SK-N-MC (cell line): ENCODE data around the gene PARP9.
"Not testable (repeated sequence)": the region's sequence is repeated elsewhere in the genome, so short reads cannot be mapped to it uniquely, and the experiment has no call there.

Experiments
- DNase-seq: peaks from one replicate; pipeline ENCODE4 v3.0.0-alpha.2; 2011; ENCODE audit warnings: low read depth, low spot score
- H3K27ac ChIP-seq: fragments of 200-600 bp; sonication (generic); 2 replicates; pipeline ENCODE4 v1.5.1; 2016; ENCODE audit warnings: mixed run types
- H3K36me3 ChIP-seq: fragments of 200-600 bp; sonication (generic); 2 replicates; pipeline ENCODE4 v1.6.1; 2017; ENCODE audit warnings: antibody characterized with exemption, low read length, mixed read lengths; ENCODE audit not compliant: insufficient read depth
- H3K4me3 ChIP-seq: fragments of 200-600 bp; sonication (generic); 2 replicates; pipeline ENCODE4 v1.5.1; 2016
- H3K9ac ChIP-seq: fragments of 200-600 bp; sonication (generic); 2 replicates; pipeline ENCODE4 v1.8.0; 2017; ENCODE audit warnings: mixed run types, mixed read lengths; ENCODE audit not compliant: insufficient read length
- H3K9me3 ChIP-seq: fragments of 200-600 bp; sonication (generic); 2 replicates; pipeline ENCODE4 v1.6.1; 2017; ENCODE audit warnings: low read depth, mild to moderate bottlenecking, antibody characterized with exemption, low read length, moderate library complexity, mixed read lengths
- EZH2 ChIP-seq: fragments of 200-600 bp; sonication (generic); IDR thresholded peaks from one replicate; pipeline ENCODE4 v1.6.1; 2017; ENCODE audit warnings: antibody characterized with exemption
- FOXP2 ChIP-seq: optimal IDR thresholded peaks from 2 replicates; pipeline ENCODE3; 2011; ENCODE audit warnings: mild to moderate bottlenecking, moderate library complexity; ENCODE audit not compliant: insufficient read depth; ENCODE audit errors: extremely low read length, control extremely low read depth
- POLR2AphosphoS5 ChIP-seq: IDR thresholded peaks from 2 replicates; pipeline ENCODE4 v1.6.1; 2012; ENCODE audit warnings: mild to moderate bottlenecking, low read depth, low read length, borderline replicate concordance

PARP9 gene

DNA sequence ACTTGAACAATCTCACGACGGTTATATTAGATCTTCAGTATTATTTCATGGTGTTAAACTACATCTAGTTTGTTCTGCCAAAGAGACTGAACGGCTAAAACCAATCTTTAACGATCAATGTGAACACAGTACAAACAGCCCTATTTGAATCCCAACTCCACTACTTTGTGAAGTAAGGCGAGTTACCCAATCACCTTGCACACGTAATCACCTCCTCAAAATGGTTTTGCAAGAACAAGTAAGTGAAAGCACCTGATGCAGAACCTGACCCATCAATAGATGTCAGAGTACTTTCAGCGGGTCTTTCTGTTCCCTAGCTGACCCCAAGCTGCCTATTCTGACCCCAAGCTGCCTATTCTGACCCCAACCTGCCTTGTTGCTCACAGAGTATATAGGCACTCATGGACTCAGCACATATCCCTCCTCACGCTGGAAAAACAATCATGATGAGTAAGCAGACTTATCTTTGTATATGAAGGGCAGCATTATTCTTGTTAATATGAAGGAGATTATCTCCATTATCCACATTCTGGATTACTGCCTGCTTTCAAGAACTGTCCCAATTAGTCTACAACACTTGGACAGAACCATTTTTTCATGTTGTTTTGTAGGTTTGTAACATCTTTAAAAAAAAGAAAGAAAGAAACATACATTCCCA, 53.1 kb downstream of the PARP9 start:
- no peak for TF ChIP-seq EZH2
- TF ChIP-seq FOXP2 = no peak
- TF ChIP-seq POLR2AphosphoS5 = no peak
- peaks cover 5% of the 10 kb centered on the region; the same call in 1 of the 2 replicates for H3K9me3 ChIP-seq
- H3K36me3 ChIP-seq = peaks cover 49% of the 10 kb centered on the region
- no peak overlapping the region for H3K4me3 ChIP-seq
- no peak for DNase-seq
- no peak overlapping the region for H3K27ac ChIP-seq
- H3K9ac ChIP-seq = no peak overlapping the region

DNA sequence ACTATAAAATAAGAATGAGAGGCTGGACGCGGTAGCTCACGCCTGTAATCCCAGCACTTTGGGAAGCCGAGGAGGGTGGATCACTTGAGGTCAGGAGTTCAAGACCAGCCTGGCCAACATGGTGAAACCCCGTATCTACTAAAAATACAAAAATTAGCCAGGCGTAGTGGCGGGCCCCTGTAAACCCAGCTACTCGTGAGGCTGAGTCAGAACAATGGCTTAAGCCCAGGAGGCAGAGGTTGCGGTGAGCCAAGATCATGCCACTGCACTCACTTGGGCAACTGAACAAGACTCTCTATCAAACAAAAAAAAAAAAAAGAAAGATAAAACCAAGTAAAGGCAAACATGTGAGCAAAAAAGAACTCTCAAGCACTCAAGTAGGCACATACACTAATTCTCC, 55.2 kb downstream of the PARP9 start:
- not testable (repeated sequence) for H3K9ac ChIP-seq, DNase-seq, H3K9me3 ChIP-seq, H3K27ac ChIP-seq, H3K4me3 ChIP-seq
- peaks cover 59% of the 10 kb centered on the region for H3K36me3 ChIP-seq

DNA sequence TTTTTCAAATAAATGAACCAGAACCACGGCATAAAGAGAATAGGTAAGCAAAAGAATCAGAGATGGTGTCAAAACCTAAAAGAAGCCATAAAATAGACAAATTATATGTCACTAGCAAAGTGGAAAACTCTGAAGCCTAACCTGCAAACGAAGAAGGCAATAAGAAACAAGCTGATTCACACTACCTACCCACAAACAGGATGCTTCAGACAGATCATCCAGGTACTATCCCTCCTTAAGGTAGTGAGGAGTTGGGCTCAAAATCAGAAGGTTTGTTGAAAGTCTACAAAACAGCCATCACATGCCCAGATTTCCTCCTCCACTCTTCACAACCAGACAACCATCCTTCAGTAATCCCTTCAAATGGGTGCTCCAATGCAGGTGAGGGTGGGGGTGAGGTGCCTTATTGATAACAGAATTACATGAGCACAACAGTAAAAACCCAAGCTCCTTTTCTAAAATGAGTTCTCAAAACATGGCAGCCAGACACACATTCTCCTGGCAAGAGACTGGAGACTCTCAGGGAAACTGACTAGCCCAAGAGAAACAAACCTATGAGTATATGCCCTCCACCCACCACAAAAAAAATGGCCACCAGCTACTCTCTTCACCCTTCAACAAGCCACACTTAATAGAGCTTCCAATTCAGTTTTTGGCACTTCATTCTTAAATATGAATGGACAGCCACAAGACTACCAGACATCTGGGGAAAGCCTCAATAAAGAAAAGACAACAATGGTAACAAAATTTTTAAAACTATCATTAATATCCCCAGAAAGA, 55.8 kb downstream of the PARP9 start:
- no peak for DNase-seq
- no peak overlapping the region for H3K9ac ChIP-seq
- H3K36me3 ChIP-seq = peaks cover 62% of the 10 kb centered on the region
- H3K4me3 ChIP-seq = no peak overlapping the region
- no peak for TF ChIP-seq POLR2AphosphoS5
- no peak for TF ChIP-seq EZH2
- TF ChIP-seq FOXP2 = no peak
- peaks cover 5% of the 10 kb centered on the region; the same call in 1 of the 2 replicates for H3K9me3 ChIP-seq
- no peak overlapping the region for H3K27ac ChIP-seq

DNA sequence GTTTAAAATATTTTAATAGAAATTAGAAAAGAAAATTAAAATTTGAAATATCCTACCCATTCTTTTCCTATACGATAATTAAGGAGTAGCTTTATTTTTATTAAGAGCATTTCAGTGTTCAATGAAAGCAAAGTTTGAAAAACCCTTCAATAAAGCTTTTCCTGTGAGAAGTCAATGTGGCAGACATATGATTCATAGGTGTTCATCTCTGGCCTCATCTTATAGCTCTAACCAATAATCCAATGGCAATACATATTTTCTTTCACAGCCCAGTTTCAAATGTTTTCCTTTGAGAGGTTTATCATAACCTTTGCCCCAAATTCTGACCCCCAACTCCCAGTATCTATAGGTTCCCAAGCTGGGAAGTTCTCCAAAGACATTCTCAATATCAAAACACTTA, 57.6 kb downstream of the PARP9 start:
- no peak overlapping the region for H3K4me3 ChIP-seq
- peaks cover 5% of the 10 kb centered on the region; the same call in 1 of the 2 replicates for H3K9me3 ChIP-seq
- TF ChIP-seq EZH2 (no peak), FOXP2 (no peak), POLR2AphosphoS5 (no peak)
- H3K36me3 ChIP-seq = peaks cover 62% of the 10 kb centered on the region
- no peak overlapping the region for H3K9ac ChIP-seq
- no peak for DNase-seq
- no peak overlapping the region for H3K27ac ChIP-seq

DNA sequence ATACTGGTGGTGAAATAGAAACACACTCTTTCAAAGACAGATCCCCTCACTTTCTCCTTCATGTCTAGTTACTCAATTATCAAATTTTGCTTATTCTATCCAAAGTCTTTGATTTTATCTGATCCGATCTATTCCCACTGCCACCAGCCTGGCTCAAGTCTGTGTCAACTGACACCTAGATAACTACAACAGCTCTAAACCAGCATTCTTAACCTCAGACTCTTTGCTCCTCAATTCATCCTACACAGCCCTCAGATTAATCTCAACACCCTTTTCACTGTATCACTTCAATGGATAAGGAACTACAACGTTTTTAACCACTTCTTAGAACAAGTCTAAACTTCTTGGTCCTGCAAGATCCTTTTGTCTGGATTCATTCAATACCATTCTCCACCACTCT, 58.4 kb downstream of the PARP9 start:
- peaks cover 5% of the 10 kb centered on the region; the same call in 1 of the 2 replicates for H3K9me3 ChIP-seq
- no peak overlapping the region for H3K27ac ChIP-seq
- DNase-seq = no peak
- H3K4me3 ChIP-seq = no peak overlapping the region
- peaks cover 54% of the 10 kb centered on the region for H3K36me3 ChIP-seq
- no peak for TF ChIP-seq POLR2AphosphoS5
- TF ChIP-seq EZH2 = no peak
- no peak for TF ChIP-seq FOXP2
- H3K9ac ChIP-seq = no peak overlapping the region

DNA sequence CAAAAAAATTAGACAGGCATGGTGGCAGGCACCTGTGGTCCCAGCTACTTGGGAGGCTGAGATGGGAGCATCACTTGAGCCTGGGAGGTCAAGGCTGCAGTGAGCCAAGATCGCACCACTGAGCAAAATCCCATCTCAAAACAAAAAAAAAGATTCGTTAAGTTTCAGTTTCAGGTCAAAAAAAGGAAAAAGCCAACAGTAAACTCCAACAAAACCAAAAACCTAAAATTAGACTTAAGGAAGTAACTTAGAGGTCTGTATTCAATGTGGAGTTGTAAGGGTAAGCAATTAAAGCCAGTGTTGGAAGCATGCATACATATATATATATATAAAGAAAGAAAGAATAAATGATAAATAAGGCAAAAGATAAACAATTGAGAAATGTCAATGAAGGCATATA, 61.2 kb downstream of the PARP9 start:
- TF ChIP-seq EZH2 = no peak
- TF ChIP-seq FOXP2 = no peak
- H3K9me3 ChIP-seq = no peaks in the 10 kb centered on the region; the same call in 1 of the 2 replicates
- no peak overlapping the region for H3K4me3 ChIP-seq
- H3K27ac ChIP-seq = no peak overlapping the region
- peaks cover 40% of the 10 kb centered on the region for H3K36me3 ChIP-seq
- H3K9ac ChIP-seq = no peak overlapping the region
- DNase-seq = no peak

DNA sequence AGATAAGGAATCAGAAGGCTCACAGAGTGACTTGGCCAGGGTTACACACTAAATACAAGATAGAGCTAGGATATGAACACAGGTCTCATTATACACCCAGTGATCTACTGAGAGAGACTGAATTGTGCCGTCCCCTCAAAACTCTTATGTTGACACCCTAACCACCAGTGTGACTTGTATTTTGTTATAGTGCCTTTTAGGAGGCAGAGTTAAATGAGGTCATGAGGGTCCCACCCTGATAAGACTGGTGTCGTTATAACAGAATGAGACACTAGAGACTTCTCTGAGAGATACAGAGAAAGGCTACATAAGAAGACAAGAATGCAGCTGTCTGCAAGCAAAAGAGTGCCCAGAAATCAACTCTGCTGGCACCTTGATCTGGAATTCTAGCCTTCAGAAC, 62.0 kb downstream of the PARP9 start:
- H3K4me3 ChIP-seq = no peak overlapping the region
- TF ChIP-seq POLR2AphosphoS5 (no peak), EZH2 (no peak), FOXP2 (no peak)

DNA sequence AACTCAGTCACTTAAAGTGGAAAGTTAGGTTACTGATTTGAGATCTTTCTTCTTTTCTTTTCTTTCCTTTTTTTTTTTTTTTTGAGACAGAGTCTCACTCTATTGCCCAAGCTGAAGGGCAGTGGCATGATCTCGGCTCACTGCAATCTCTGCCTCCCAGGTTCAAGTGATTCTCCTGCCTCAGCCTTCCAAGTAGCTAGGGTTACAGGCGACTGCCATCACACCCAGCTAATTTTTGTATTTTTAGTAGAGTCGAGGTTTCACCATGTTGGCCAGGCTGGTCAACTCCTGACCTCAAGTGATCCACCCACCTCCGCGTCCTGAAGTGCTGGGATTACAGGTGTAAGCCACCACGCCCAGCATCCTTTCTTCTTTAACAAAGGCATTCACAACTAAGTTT, 63.1 kb downstream of the PARP9 start:
- H3K9ac ChIP-seq, H3K9me3 ChIP-seq, DNase-seq, H3K4me3 ChIP-seq, H3K27ac ChIP-seq: not testable (repeated sequence)
- peaks cover 43% of the 10 kb centered on the region for H3K36me3 ChIP-seq

More for the DNA sequence above, 62.0 kb downstream of the PARP9 start:
- Histone ChIP-seq H3K9ac (no peak overlapping the region), H3K27ac (no peak overlapping the region), H3K36me3 (peaks cover 41% of the 10 kb centered on the region), H3K9me3 (no peaks in the 10 kb centered on the region; the same call in 1 of the 2 replicates)
- no peak for DNase-seq

DNA sequence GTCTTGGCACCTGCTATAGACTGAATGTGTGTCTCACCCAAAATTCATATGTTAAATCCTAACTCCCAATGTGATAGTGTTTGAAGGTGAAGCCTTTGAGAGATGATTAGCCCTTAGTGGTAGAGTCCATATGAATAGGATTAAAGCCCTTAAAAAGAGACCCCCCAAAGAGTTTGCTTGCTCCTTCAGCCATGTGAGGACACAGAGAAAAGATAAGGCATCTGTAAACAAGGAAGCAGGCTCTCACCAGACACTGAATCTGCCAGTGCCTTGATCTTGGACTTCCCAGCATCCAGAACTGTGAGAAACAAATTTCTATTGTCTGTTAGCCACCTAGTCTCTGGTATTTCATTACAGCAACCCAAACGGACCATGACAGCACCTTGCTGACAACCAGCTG, 65.9 kb downstream of the PARP9 start:
- DNase-seq = no peak
- H3K4me3 ChIP-seq = no peak overlapping the region
- no peak overlapping the region for H3K27ac ChIP-seq

More for the DNA sequence above, 65.9 kb downstream of the PARP9 start:
- H3K9me3 ChIP-seq = no peaks in the 10 kb centered on the region
- no peak overlapping the region for H3K9ac ChIP-seq
- H3K36me3 ChIP-seq = peaks cover 54% of the 10 kb centered on the region
- TF ChIP-seq EZH2 (no peak), POLR2AphosphoS5 (no peak), FOXP2 (no peak)
